Lung (tissue), 12 donors: Measurements from ENCODE around the gene GSTA1. TPM values are rescaled to one million over a fixed set of nuclear protein-coding genes. Genes with fewer than 3 reads are reported as not detected.
"Not testable (repeated sequence)": the region's sequence is repeated elsewhere in the genome, so short reads cannot be mapped to it uniquely, and the experiment has no call there.

ENCODE experiments used
- ATAC-seq: fragments of 200-7000 bp; cut with Tn5 transposase; one replicate; pipeline ENCODE4 v1.9.1; 2020; ENCODE audit warnings: moderate number of reproducible peaks; ENCODE audit not compliant: insufficient read depth, low FRiP score
- DNase-seq, 3 donors: peaks; one replicate each; pipeline ENCODE4 v3.0.0-alpha.2; 2013 to 2017
- H3K27ac ChIP-seq, 2 donors: one replicate each; pipeline ENCODE4 v1.5.1; 2013; ENCODE audit warnings: mild to moderate bottlenecking in 2 of 2, moderate library complexity in 2 of 2, control low read depth in 1 of 2, inconsistent platforms in 1 of 2, low read depth in 1 of 2, low read length in 1 of 2
- H3K27me3 ChIP-seq, 3 donors: one replicate each; pipeline ENCODE4 v1.5.1; 2013; ENCODE audit warnings: low read length in 2 of 3; ENCODE audit not compliant: control insufficient read depth in 3 of 3, insufficient read depth in 3 of 3
- H3K36me3 ChIP-seq, 4 donors: one replicate each; pipeline ENCODE4 v1.5.1; 2013; ENCODE audit warnings: low read length in 4 of 4, mild to moderate bottlenecking in 1 of 4, moderate library complexity in 1 of 4; ENCODE audit not compliant: control insufficient read depth in 4 of 4, insufficient read depth in 4 of 4
- H3K4me1 ChIP-seq, 5 donors: one replicate each; pipeline ENCODE4 v1.5.1; 2013; ENCODE audit warnings: low read length in 5 of 5, mild to moderate bottlenecking in 2 of 5, moderate library complexity in 1 of 5; ENCODE audit not compliant: control insufficient read depth in 5 of 5, insufficient read depth in 5 of 5
- H3K4me3 ChIP-seq: one replicate; pipeline ENCODE4 v1.5.1; 2013; ENCODE audit warnings: mild to moderate bottlenecking, control low read depth, moderate library complexity
- H3K9ac ChIP-seq, 2 donors: one replicate each; pipeline ENCODE4 v1.5.1; 2013; ENCODE audit warnings: low read length in 2 of 2, control low read depth in 1 of 2; ENCODE audit not compliant: insufficient read depth in 1 of 2
- H3K9me3 ChIP-seq, 4 donors: one replicate each; pipeline ENCODE4 v1.5.1; 2013; ENCODE audit warnings: low read length in 3 of 4, mild to moderate bottlenecking in 1 of 4, moderate library complexity in 1 of 4; ENCODE audit not compliant: control insufficient read depth in 4 of 4, insufficient read depth in 3 of 4
- WGBS, 2 donors: extraction: QIAGEN DNeasy Blood & Tissue Kit; methylation state at CpG; one replicate each; pipeline ENCODE4 v1.1.7; 2013; 5-methylcytosine and 5-hydroxymethylcytosine counted together
- polyA plus RNA-seq, 2 donors: library from polyadenylated mRNA; stranded (reverse); fragments of 200-250 nt; gene quantifications; one replicate each; pipeline ENCODE4 v1.2.1, GENCODE V29; 2013
- total RNA-seq, 2 donors: library from RNA; depleted of rRNA in 1 of 2; stranded (reverse); fragments of >200 nt in 1 of 2; gene quantifications; one replicate each; pipeline ENCODE4 v1.2.1, GENCODE V29; 2014 to 2021
- TF ChIP-seq, protein P1 (sequence below): IDR thresholded peaks from 2 replicates; pipeline ENCODE4 v1.5.1; 2012; ENCODE audit warnings: mild to moderate bottlenecking; ENCODE audit errors: control extremely low read depth, extremely low read depth
- donor health status: control.
- donor health status: control.
- donor health status: Bipolar disorder and iron deficiency.
- donor health status: healthy.
- donor health status: DM: yes; HTN: yes; CAD: no.

The GSTA1 gene
- total and polyA plus RNA-seq, 4 donors: 4.0 to 65.0 (median 29.0) TPM

DNA sequence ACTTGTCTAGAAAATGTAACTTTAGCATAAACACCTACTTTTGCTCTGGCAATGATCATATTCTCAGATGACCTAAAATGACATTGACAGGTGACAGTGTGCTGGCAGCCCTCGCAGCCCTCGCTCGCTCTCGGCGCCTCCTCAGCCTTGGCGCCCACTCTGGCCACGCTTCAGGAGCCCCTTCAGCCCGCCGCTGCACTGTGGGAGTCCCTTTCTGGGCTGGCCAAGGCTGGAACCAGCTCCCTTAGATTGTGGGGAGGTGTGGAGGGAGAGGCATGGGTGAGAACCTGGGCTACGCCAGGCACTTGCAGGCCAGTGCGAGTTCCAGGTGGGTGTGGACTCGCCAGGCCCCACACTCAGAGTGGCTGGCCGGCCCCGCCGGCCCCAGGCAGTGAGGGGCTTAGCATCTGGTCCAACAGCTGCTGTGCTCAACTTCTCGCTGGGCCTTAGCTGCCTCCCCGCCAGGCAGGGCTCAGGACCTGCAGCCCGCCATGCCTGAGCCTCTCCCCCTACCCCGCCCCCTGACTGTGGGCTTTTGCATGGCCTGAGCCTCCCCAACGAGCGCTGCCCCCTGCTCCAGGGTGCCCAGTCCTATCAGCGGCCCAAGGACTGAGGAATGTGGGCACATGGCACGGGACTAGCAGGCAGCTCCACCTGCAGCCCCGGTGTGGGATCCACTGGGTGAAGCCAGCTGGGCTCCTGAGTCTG lies 17.2 kb downstream of the GSTA1 start:
- Histone ChIP-seq H3K27me3 (no peaks in the 10 kb centered on the region), H3K27ac (no peak overlapping the region), H3K9me3 (peaks cover 0 to 3% (median 0%) of the 10 kb centered on the region in 4 donors), H3K4me3 (no peak overlapping the region), H3K9ac (no peak overlapping the region), H3K36me3 (no peaks in the 10 kb centered on the region), H3K4me1 (no peaks in the 10 kb centered on the region)
- WGBS, 2 donors: 94 to 95% methylated on average over 24 of the region's 24 CpGs
- no peak for ATAC-seq
- TF ChIP-seq, protein P1, sequence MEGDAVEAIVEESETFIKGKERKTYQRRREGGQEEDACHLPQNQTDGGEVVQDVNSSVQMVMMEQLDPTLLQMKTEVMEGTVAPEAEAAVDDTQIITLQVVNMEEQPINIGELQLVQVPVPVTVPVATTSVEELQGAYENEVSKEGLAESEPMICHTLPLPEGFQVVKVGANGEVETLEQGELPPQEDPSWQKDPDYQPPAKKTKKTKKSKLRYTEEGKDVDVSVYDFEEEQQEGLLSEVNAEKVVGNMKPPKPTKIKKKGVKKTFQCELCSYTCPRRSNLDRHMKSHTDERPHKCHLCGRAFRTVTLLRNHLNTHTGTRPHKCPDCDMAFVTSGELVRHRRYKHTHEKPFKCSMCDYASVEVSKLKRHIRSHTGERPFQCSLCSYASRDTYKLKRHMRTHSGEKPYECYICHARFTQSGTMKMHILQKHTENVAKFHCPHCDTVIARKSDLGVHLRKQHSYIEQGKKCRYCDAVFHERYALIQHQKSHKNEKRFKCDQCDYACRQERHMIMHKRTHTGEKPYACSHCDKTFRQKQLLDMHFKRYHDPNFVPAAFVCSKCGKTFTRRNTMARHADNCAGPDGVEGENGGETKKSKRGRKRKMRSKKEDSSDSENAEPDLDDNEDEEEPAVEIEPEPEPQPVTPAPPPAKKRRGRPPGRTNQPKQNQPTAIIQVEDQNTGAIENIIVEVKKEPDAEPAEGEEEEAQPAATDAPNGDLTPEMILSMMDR: no peak
- no peak for DNase-seq

DNA sequence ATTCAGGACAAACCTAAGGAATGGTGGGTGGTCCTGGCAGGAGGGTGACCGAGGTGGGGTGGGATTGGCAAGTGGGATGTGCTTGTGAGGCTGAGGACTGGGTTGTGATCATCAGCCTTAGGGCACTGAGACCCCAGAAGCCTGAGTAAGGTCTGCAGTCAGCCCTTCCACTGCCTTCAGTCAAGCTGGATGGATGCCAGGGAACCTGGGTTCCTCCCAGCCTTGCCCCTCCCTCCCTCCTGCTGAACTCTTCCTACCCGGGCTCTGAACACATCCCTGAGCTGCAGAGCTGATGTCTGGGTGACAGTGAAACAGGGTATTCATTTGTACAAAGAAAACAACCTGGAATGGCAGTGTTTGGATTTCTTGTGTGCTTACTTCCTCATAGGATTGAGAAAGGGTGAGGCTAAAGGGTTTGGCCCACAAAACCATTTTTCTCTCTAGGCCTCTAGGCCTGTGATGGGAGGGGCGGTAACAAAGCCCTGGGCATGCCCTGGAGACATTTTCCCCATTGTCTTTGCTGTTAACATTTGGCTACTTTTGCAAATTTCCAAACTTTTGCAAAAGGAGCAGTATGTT lies 20.8 kb downstream of the GSTA1 start:
- ATAC-seq, H3K27me3 ChIP-seq, DNase-seq, H3K36me3 ChIP-seq, H3K27ac ChIP-seq, H3K9me3 ChIP-seq, H3K9ac ChIP-seq, H3K4me3 ChIP-seq, H3K4me1 ChIP-seq: not testable (repeated sequence)
- WGBS, 2 donors: 28 to 30% methylated on average over 2 to 3 of the region's 3 CpGs

DNA sequence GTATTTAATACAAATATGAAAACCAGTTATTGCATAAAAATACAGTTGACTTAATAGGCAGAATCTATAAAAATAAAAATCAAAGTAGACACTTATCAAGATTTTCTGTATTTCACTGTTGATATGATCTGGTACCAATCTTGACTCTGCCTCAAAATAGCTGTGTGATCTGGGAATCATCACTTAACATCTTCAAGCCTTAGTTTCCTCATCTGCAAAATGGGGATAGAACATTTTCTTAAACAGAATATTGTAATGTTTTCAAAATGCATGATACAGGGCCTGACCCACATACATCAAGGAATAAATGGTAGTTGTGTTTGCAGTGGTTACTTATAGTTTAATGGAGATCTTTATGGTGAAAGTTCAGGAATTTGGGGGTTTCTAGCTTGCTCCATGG lies 21.4 kb downstream of the GSTA1 start:
- H3K9ac ChIP-seq, H3K27me3 ChIP-seq, H3K4me1 ChIP-seq, ATAC-seq, H3K27ac ChIP-seq, H3K36me3 ChIP-seq, H3K4me3 ChIP-seq, H3K9me3 ChIP-seq, DNase-seq: not testable (repeated sequence)

DNA sequence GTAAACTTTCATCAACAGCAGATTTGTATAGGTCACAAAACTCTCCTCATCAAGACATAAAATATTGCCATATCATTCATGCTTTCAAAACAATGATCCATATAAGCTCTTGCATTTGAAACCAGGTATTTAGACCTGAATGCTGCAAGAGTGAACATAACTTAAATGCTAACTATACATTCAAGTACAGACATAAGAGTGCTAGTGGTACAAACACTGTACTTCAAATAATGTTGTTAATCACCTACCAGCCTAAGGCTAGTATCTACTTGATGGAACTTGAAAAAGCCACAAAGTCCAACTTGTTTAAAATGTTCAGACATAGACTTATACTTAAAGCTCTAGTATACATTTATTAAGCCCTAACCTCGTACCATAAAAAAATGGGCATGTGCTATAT lies 24.4 kb downstream of the GSTA1 start:
- no peaks in the 10 kb centered on the region for H3K4me1 ChIP-seq
- no peak overlapping the region for H3K4me3 ChIP-seq
- TF ChIP-seq, protein P1: no peak
- no peaks in the 10 kb centered on the region for H3K27me3 ChIP-seq
- no peak overlapping the region for H3K27ac ChIP-seq
- no peaks in the 10 kb centered on the region for H3K9me3 ChIP-seq
- 64 to 71% methylated on average over 1 of the region's 1 CpG for WGBS, 2 donors
- H3K9ac ChIP-seq: no peak overlapping the region
- no peaks in the 10 kb centered on the region for H3K36me3 ChIP-seq
- no peak for ATAC-seq
- DNase-seq: no peak

DNA sequence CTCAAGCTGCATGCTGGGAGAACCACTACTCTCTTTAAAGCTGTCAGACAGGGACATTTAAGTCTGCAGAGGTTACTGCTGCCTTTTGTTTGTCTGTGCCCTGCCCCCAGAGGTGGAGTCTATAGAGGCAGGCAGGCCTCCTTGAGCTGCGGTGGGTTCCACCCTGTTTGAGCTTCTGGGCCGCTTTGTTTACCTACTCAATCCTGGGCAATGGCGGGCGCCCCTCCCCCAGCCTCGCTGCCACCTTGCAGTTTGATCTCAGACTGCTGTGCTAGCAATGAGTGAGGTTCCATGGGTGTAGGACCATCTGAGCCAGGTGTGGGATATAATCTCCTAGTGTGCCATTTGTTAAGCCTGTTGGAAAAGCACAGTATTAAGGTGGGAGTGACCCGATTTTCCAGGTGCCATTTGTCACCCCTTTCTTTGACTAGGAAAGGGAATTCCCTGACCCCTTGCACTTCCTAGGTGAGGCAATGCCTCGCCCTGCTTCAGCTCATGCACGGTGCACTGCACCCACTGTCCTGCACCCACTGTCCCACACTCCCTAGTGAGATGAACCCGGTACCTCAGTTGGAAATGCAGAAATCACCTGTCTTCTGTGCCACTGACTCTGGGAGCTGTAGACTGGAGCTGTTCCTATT lies 26.8 kb downstream of the GSTA1 start:
- not testable (repeated sequence) for ATAC-seq, H3K9ac ChIP-seq, H3K9me3 ChIP-seq, DNase-seq, H3K4me1 ChIP-seq, H3K27ac ChIP-seq, H3K27me3 ChIP-seq, H3K4me3 ChIP-seq, H3K36me3 ChIP-seq
- 82 to 95% methylated on average over 9 of the region's 9 CpGs for WGBS, 2 donors

DNA sequence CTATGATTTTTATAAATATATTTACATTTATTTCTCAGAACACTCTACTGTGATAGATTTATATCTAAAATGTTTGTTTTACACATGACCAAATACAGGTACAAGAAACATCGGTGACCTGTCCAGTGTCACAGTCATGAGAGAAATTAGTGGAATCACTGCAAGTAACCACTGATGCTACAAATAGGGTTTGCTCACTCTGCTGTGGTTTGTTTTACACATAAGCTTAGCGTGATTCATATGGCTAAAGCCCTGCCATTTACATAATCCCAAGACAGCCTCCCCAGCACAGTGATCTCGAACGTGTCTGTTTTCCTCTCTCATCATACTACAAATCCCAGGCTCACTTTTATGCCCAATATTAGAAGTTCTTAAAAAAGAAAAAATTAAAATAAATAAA lies 34.2 kb downstream of the GSTA1 start:
- WGBS, 2 donors: 69 to 87% methylated on average over 4 of the region's 4 CpGs
- not testable (repeated sequence) for H3K27ac ChIP-seq, H3K9ac ChIP-seq, H3K36me3 ChIP-seq, DNase-seq, H3K9me3 ChIP-seq, H3K27me3 ChIP-seq, H3K4me3 ChIP-seq, H3K4me1 ChIP-seq, ATAC-seq

DNA sequence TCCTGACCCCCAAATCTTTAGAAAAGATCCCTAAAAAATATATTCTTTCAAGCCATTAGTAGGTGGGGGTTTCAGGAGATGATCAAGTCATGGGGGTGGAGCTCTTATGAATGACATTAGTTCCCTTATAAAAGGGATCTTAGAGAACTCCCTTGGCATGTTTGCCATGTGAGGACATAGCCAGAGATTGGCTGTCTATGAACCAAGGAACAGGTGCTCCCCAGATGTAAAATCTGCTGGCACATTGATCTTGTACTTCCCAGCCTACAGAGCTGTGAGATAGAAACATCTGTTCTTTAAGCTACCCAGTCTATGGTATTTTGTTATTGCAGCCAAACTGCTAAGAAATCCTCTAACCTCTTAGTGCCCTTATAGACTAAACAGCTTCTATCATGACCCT lies 36.0 kb downstream of the GSTA1 start:
- ATAC-seq: not testable (repeated sequence)

More for the DNA sequence above, 36.0 kb downstream of the GSTA1 start:
- not testable (repeated sequence) for DNase-seq, H3K9ac ChIP-seq, H3K4me1 ChIP-seq, H3K27me3 ChIP-seq, H3K27ac ChIP-seq, H3K4me3 ChIP-seq, H3K36me3 ChIP-seq, H3K9me3 ChIP-seq
